Measurements from ENCODE around the gene TMEM271.

Gene TMEM271, protein sequence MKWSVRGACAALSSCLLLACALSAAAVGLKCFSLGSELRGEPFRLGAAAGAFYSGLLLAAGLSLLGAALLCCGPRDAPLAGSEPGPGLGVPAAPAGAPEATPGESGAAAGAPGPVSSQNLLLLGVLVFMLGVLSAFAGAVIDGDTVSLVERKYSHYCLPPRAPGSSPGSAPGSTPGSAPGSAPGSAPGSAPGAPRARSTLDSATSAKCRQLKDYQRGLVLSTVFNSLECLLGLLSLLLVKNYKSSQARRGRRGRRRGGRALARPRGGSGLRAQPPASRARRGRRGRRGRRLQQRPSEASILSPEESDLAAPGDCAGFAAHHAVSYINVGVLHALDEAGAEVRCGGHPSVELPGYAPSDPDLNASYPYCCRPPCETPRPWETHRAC

DNA sequence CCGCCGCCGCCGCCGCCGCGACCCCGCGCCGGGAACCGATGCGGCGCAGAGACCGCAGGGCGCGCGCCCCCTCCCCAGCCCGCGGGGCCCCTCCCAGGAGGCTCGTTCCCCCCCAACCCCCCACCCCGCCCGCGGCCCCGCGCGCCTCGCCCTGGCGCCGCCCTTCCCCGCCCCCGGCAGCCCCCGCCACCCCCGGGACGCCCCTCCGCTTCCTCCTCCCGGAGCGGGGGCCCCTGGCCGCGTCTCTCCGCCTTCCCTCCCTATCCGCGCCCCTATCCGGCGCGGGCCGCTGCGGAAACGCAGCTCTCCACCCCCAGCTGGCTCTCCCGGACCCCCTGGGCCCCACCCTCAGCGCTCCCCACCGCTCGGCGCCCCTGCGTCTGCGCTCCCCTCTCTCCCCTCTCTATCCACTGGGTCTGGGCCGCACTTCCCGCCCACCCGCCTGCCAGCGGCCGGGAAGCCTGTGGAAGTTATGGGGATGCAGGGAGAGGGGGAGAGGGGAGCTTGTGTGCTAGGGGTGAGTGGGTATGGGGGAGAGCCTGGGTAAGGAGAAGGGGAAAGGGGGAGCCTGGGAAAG is at the start of gene TMEM271:
Gene TMEM271, minus strand, starts transcription at position 51 of the 577 bp plus-strand sequence. CDS start 233 bp downstream, outside the sequence.
- H3K4me3 ChIP-seq (ENCODE audit: low read depth, low read length) = peak within 1 kb of the TSS; percentile 64
- no peaks in the 10 kb centered on the region for H3K36me3 ChIP-seq (ENCODE audit: control insufficient read depth, insufficient read depth, low read length)
- no peak within 1 kb of the TSS for H3K9ac ChIP-seq (ENCODE audit: low read length)
- peaks cover 10% of the 10 kb centered on the region; the same call in 1 of the 2 replicates for H3K4me1 ChIP-seq (ENCODE audit: control insufficient read depth, insufficient read depth, low read length)
- no peaks in the 10 kb centered on the region for H3K9me3 ChIP-seq (ENCODE audit: control insufficient read depth, insufficient read depth, low read depth, low read length)
- peaks cover 92% of the 10 kb centered on the region for H3K27me3 ChIP-seq (ENCODE audit: control insufficient read depth, insufficient read depth, low read length)
- H3K27ac ChIP-seq (ENCODE audit: low read depth, low read length) = no peak within 1 kb of the TSS

DNA sequence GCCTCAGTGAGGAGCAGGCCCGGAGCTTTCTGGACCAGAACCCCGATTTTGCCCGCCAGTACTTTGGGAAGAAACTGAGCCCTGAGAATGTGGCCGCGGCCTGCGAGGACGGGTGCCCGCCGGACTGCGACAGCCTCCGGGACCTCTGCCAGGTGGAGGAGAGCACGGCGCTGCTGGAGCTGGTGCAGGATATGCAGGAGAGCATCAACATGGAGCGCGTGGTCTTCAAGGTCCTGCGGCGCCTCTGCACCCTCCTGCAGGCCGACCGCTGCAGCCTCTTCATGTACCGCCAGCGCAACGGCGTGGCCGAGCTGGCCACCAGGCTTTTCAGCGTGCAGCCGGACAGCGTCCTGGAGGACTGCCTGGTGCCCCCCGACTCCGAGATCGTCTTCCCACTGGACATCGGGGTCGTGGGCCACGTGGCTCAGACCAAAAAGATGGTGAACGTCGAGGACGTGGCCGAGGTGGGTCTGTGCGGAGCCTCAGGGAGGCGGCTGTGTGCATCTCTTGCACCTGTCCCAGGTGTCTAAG is 49.6 kb upstream of the TMEM271 start:
- Histone ChIP-seq H3K9ac (ENCODE audit: low read length) (no peak overlapping the region), H3K36me3 (ENCODE audit: control insufficient read depth, insufficient read depth, low read length) (no peaks in the 10 kb centered on the region), H3K9me3 (ENCODE audit: control insufficient read depth, insufficient read depth, low read depth, low read length) (no peaks in the 10 kb centered on the region), H3K27ac (ENCODE audit: low read depth, low read length) (no peak overlapping the region), H3K4me3 (ENCODE audit: low read depth, low read length) (no peak overlapping the region), H3K27me3 (ENCODE audit: control insufficient read depth, insufficient read depth, low read length) (no peaks in the 10 kb centered on the region), H3K4me1 (ENCODE audit: control insufficient read depth, insufficient read depth, low read length) (peaks cover 17% of the 10 kb centered on the region)

DNA sequence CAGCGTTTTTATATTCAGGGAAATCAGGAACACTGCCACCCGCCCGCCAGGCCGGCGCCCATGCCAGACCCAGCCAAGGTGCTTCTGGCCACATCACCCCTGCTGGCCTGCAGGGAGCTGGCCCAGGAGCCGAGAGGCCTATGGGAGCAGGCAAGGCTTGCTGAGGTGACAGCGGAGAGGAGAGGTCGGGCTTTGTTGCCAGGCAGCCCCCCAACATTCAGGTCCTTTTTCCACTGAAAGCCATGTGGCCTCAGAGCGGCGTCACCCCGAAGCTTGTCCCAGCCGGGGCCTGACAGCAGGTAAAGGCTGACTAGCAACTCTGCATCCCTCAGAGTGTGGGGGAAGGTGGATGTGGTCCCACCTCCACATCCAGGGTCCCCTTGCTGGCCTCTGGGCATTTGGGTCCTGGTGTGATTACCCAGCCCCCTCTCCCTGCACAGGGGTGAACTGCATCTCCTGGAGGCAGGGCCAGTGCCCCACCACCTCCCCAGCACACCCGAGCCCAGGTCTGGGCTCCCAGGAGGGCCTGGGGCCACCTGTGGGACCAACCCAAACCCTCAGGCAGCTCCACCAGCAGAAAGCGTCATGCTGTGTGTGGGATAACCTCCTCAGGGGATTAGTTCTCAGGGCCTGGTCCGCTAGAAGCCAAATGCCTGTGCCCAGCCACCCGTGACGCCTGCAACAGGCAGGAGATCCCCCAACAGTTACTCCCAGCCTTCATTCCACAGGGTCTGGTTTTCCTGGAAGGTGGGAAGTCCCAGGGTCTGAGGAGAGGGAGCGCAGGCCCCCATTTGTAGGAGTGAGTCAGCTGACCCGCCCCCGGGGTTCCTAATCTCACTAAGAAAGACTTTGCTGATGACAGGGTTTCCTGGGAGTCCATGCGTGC is 48.9 kb upstream of the TMEM271 start, which contains the start of gene PDE6B:
Gene PDE6B, plus strand, starts transcription at position 869 of the 886 bp plus-strand sequence. CDS start 54 bp downstream, outside the sequence.
- Histone ChIP-seq H3K4me3 (ENCODE audit: low read depth, low read length) (no peak within 1 kb of the TSS), H3K27me3 (ENCODE audit: control insufficient read depth, insufficient read depth, low read length) (no peaks in the 10 kb centered on the region), H3K9ac (ENCODE audit: low read length) (no peak within 1 kb of the TSS), H3K27ac (ENCODE audit: low read depth, low read length) (no peak within 1 kb of the TSS), H3K4me1 (ENCODE audit: control insufficient read depth, insufficient read depth, low read length) (peaks cover 17% of the 10 kb centered on the region), H3K9me3 (ENCODE audit: control insufficient read depth, insufficient read depth, low read depth, low read length) (no peaks in the 10 kb centered on the region), H3K36me3 (ENCODE audit: control insufficient read depth, insufficient read depth, low read length) (no peaks in the 10 kb centered on the region)

DNA sequence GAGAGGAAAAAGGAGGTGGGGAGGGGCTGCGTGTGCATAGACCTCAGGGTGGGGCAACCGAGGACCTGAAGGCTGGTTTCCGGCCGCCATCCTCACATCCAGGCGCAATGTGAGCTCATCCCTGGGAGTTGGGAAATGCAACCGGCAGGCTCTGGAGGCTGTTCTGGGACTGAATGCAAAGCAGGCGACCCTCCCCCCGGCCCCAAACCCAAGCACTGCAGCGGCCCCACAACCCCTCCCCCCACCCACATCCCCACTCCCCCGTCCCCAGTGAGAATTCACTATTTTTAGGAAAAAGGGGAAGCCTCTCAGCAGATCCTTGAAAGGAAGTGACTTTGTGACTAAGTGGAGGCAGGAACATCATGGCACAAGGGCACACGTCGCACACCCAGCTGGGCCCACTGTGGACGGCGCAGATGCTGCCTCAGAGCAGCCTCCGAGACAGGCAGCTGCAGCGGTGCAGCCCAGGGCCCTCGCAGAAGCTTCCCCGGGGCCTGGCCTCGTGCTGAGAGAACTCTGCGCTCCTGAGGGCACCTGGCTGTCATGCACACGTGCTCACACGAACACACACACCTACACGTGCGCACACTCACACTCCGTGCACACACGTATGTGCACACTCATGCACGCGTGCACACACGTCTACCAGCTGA is 47.9 kb upstream of the TMEM271 start:
- no peaks in the 10 kb centered on the region for H3K27me3 ChIP-seq (ENCODE audit: control insufficient read depth, insufficient read depth, low read length)
- H3K9me3 ChIP-seq (ENCODE audit: control insufficient read depth, insufficient read depth, low read depth, low read length) = no peaks in the 10 kb centered on the region
- H3K27ac ChIP-seq (ENCODE audit: low read depth, low read length) = no peak overlapping the region
- no peak overlapping the region for H3K9ac ChIP-seq (ENCODE audit: low read length)
- H3K4me1 ChIP-seq (ENCODE audit: control insufficient read depth, insufficient read depth, low read length) = peaks cover 17% of the 10 kb centered on the region
- H3K36me3 ChIP-seq (ENCODE audit: control insufficient read depth, insufficient read depth, low read length) = no peaks in the 10 kb centered on the region
- H3K4me3 ChIP-seq (ENCODE audit: low read depth, low read length) = no peak overlapping the region

DNA sequence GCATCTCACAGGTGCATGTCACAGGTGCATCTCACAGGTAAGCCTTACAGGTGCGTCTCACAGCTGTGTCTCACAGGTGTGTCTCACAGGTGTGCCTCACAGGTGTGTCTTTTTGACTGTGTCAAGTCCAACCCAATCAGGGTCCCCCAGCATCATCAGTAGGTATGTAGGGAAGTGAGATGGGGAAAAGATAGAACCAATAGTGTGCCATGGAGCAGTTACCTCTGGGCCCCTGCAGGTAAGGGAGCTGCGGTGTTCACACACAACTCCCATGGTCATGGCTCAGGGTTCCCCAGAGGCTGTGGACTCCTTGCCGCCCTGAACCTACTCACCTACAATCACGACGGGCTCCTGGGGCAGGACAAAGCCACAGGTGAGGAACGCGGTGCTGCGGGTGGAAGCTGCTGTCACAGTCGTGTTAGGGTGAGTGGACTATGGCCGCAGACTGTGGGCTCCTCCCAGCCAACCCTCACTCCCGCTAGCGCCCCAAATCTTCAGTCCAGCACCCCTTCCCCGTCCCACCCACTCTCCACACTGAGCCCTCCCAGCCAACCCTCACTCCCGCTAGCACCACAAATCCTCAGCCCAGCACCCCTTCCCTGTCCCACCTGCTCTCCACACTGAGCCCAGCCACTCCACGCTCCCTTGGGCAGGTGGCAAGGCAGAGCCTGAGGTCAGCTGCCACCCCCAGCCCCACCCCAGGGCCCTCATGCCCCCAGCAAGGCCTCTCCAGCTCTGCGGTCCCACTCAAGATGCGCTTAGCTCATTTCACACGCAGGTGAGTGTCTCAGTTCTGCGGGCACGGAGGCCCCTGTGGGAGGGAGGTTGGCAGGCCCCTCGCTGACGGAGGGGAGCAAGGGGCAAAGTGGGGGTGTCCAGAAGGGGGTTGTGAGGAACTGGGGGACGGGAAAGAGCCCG is 47.2 kb upstream of the TMEM271 start:
- H3K4me1 ChIP-seq (ENCODE audit: control insufficient read depth, insufficient read depth, low read length) = peaks cover 17% of the 10 kb centered on the region
- H3K4me3 ChIP-seq (ENCODE audit: low read depth, low read length) = no peak overlapping the region
- no peaks in the 10 kb centered on the region for H3K9me3 ChIP-seq (ENCODE audit: control insufficient read depth, insufficient read depth, low read depth, low read length)
- H3K27ac ChIP-seq (ENCODE audit: low read depth, low read length) = no peak overlapping the region
- H3K36me3 ChIP-seq (ENCODE audit: control insufficient read depth, insufficient read depth, low read length) = no peaks in the 10 kb centered on the region
- no peak overlapping the region for H3K9ac ChIP-seq (ENCODE audit: low read length)
- no peaks in the 10 kb centered on the region for H3K27me3 ChIP-seq (ENCODE audit: control insufficient read depth, insufficient read depth, low read length)

DNA sequence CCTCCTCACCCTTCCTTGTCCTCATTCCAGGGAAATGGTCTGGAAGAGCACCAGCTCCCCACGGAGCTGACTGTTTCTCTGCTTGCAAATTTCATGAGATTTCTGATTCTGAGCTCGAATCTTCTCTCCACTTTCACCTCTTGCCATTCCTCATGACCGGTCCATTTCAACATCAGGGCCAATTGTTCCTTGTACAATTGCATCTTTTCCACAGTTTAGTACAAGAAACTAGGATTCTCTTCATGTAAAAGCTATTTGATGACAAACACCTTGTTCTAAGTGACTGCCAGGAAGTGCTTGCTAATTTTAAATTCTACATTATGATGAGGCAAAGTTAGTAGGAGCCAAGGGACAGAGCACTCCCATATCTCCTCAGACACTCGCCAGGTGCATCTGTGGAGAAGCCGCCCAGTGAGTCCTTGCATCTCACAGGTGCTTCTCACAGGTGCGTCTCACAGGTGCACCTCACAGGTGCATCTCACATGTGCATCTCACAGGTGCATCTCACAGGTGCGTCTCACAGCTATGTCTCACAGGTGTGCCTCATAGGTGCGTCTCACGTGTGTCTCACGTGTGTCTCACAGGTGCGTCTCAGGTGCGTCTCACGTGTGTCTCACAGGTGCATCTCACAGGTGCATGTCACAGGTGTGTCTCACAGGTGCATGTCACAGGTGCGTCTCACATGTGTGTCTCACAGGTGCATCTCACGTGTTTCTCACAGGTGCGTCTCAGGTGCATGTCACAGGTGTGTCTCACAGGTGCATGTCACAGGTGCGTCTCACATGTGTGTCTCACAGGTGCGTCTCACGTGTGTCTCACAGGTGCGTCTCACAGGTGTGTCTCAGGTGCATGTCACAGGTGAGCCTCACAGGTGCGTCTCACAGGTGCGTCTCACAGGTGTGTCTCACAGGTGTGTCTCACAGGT is 46.2 kb upstream of the TMEM271 start:
- H3K4me1 ChIP-seq (ENCODE audit: control insufficient read depth, insufficient read depth, low read length) = peaks cover 17% of the 10 kb centered on the region
- H3K9ac ChIP-seq (ENCODE audit: low read length) = no peak overlapping the region
- no peaks in the 10 kb centered on the region for H3K36me3 ChIP-seq (ENCODE audit: control insufficient read depth, insufficient read depth, low read length)
- no peak overlapping the region for H3K4me3 ChIP-seq (ENCODE audit: low read depth, low read length)
- no peaks in the 10 kb centered on the region for H3K9me3 ChIP-seq (ENCODE audit: control insufficient read depth, insufficient read depth, low read depth, low read length)
- no peak overlapping the region for H3K27ac ChIP-seq (ENCODE audit: low read depth, low read length)
- peaks cover 4% of the 10 kb centered on the region; the same call in 1 of the 2 replicates for H3K27me3 ChIP-seq (ENCODE audit: control insufficient read depth, insufficient read depth, low read length)

DNA sequence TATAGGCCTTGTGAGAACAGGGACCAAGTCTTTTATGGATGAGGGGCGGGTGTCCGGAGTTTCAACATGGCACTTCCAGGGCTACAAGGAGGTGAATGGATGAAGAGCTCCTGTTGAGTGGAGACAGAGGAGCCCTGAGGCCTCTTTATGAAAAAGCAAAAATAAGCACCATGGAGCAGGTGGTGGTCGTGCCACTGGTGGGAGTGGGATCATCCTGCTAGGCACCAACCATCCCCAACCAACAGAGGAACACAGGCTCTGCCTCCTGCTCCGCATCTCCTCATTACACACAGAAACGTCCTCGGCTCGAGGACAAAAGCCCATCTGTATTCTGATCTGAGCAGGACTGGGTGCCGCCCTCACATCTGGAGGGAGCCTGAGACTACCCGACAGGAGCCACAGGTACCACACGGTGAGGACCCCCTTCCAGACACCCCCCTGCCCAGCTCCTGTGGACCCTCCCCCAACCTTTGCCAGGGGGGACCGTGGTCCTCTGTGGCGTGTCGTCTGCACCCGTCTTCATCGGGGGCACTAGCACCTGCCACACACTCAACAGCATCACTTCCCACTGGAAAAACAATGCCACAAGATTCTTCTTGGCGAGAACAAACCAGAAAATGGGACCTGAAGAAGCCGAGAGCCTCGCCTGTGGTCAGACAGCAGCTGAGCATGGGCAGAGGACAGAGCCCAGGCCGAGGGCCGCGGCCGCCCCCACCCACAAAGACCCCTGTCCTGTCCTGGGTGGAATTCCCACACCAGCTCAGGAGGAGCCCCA is 45.4 kb upstream of the TMEM271 start:
- H3K9ac ChIP-seq (ENCODE audit: low read length) = no peak overlapping the region
- no peak overlapping the region for H3K27ac ChIP-seq (ENCODE audit: low read depth, low read length)
- H3K4me1 ChIP-seq (ENCODE audit: control insufficient read depth, insufficient read depth, low read length) = peaks cover 17% of the 10 kb centered on the region
- H3K27me3 ChIP-seq (ENCODE audit: control insufficient read depth, insufficient read depth, low read length) = peaks cover 4% of the 10 kb centered on the region; the same call in 1 of the 2 replicates
- no peaks in the 10 kb centered on the region for H3K36me3 ChIP-seq (ENCODE audit: control insufficient read depth, insufficient read depth, low read length)
- H3K4me3 ChIP-seq (ENCODE audit: low read depth, low read length) = no peak overlapping the region
- no peaks in the 10 kb centered on the region for H3K9me3 ChIP-seq (ENCODE audit: control insufficient read depth, insufficient read depth, low read depth, low read length)

DNA sequence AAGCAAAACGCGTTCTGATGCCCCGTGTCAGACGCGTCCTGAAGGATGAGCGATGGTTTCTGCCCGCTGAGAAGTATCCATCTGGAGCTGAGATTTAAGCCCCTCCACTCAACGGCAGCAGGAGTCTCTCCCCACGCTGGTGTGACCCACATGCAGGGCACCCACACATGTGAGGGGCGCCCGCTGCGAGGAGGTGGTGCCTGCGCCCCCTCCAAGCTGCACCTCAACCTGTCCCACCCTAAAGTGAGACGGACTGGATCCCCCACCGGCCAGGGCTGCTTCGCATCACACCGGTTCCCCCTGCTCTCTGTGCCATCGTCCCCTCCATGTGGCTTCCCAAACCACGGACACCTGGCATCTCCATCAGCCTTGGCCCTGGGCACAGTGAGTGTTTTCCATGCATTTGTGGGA is 44.8 kb upstream of the TMEM271 start:
- peaks cover 17% of the 10 kb centered on the region for H3K4me1 ChIP-seq (ENCODE audit: control insufficient read depth, insufficient read depth, low read length)
- H3K36me3 ChIP-seq (ENCODE audit: control insufficient read depth, insufficient read depth, low read length) = no peaks in the 10 kb centered on the region
- no peaks in the 10 kb centered on the region for H3K9me3 ChIP-seq (ENCODE audit: control insufficient read depth, insufficient read depth, low read depth, low read length)
- H3K27me3 ChIP-seq (ENCODE audit: control insufficient read depth, insufficient read depth, low read length) = peaks cover 4% of the 10 kb centered on the region; the same call in 1 of the 2 replicates
- no peak overlapping the region for H3K27ac ChIP-seq (ENCODE audit: low read depth, low read length)
- H3K9ac ChIP-seq (ENCODE audit: low read length) = no peak overlapping the region
- H3K4me3 ChIP-seq (ENCODE audit: low read depth, low read length) = no peak overlapping the region

All from HUES6 (cell line).